ENCODE data around the gene SEC24B.

GRCh38 chr4:109383823-109384222 is 49.8 kb upstream of the SEC24B start:
- TF ChIP-seq CTCF (IDR thresholded peaks at IDR 0.05): no peak
- TF ChIP-seq POLR2A (IDR thresholded peaks at IDR 0.05): no peak

Measured in adrenal gland (tissue), 5 donors.